OCI-LY1 (cell line): Measurements from ENCODE around the gene PRKG1.
"Not testable (repeated sequence)": the region's sequence is repeated elsewhere in the genome, so short reads cannot be mapped to it uniquely, and the experiment has no call there.

Experiments used
- H2AFZ ChIP-seq: fragments of 200-600 bp; sonication (generic), shearing (Covaris generic); 2 replicates; pipeline ENCODE4 v1.6.0; 2014; ENCODE audit warnings: antibody characterized with exemption, mild to moderate bottlenecking, low read length
- H3F3A ChIP-seq: fragments of 200-600 bp; sonication (generic), shearing (Covaris generic); 2 replicates; pipeline ENCODE4 v1.6.0; 2014; ENCODE audit warnings: mild to moderate bottlenecking, antibody characterized with exemption, low read length, moderate library complexity; ENCODE audit not compliant: insufficient read depth
- H3K27ac ChIP-seq: fragments of 200-600 bp; sonication (generic); 2 replicates; pipeline ENCODE4 v1.5.1; 2014; ENCODE audit warnings: low read length, mixed run types, mild to moderate bottlenecking, low read depth; ENCODE audit not compliant: poor library complexity, severe bottlenecking
- H3K27me3 ChIP-seq: fragments of 200-600 bp; sonication (generic); 2 replicates; pipeline ENCODE4 v1.6.0; 2014; ENCODE audit warnings: antibody characterized with exemption, mild to moderate bottlenecking, low read length, moderate library complexity; ENCODE audit not compliant: insufficient read depth
- H3K36me3 ChIP-seq: fragments of 200-600 bp; sonication (generic); 2 replicates; pipeline ENCODE4 v1.6.1; 2014; ENCODE audit warnings: mild to moderate bottlenecking, antibody characterized with exemption, low read length, moderate library complexity, mixed read lengths; ENCODE audit not compliant: insufficient read depth
- H3K4me1 ChIP-seq: fragments of 200-600 bp; sonication (generic); 2 replicates; pipeline ENCODE4 v1.5.1; 2014; ENCODE audit warnings: mild to moderate bottlenecking, low read length, moderate library complexity; ENCODE audit not compliant: insufficient read depth, severe bottlenecking
- H3K4me2 ChIP-seq: fragments of 200-600 bp; sonication (generic), shearing (Covaris generic); 2 replicates; pipeline ENCODE4 v1.6.1; 2014; ENCODE audit warnings: low read length
- H3K4me3 ChIP-seq: fragments of 200-600 bp; sonication (generic); 2 replicates; pipeline ENCODE4 v1.5.1; 2014; ENCODE audit warnings: low read length, low read depth, mild to moderate bottlenecking, mixed read lengths; ENCODE audit not compliant: poor library complexity, severe bottlenecking
- H3K79me2 ChIP-seq: fragments of 200-600 bp; shearing (Covaris generic); 2 replicates; pipeline ENCODE4 v1.6.1; 2016; ENCODE audit warnings: mixed run types, low read length, mixed read lengths; ENCODE audit not compliant: insufficient read depth
- H3K9ac ChIP-seq: fragments of 200-600 bp; sonication (generic), shearing (Covaris generic); 2 replicates; pipeline ENCODE4 v1.6.1; 2014; ENCODE audit warnings: mild to moderate bottlenecking, low read length, mixed read lengths
- H3K9me2 ChIP-seq: fragments of 200-600 bp; sonication (generic), shearing (Covaris generic); 2 replicates; pipeline ENCODE4 v1.6.1; 2014; ENCODE audit warnings: low read depth, mild to moderate bottlenecking, low read length, mixed read lengths
- H3K9me3 ChIP-seq: fragments of 200-600 bp; shearing (Covaris generic); 2 replicates; pipeline ENCODE4 v1.6.1; 2014; ENCODE audit warnings: low read length, mixed read lengths
- H4K20me1 ChIP-seq: fragments of 200-600 bp; sonication (generic), shearing (Covaris generic); 2 replicates; pipeline ENCODE4 v1.6.0; 2016; ENCODE audit warnings: mild to moderate bottlenecking, low read length; ENCODE audit not compliant: insufficient read depth
- CTCF ChIP-seq: fragments of 200-600 bp; sonication (generic), shearing (Covaris generic); IDR thresholded peaks from 2 replicates; pipeline ENCODE4 v1.5.1; 2017; ENCODE audit warnings: mild to moderate bottlenecking, antibody characterized with exemption, low read length, moderate library complexity, mixed read lengths
- EZH2 ChIP-seq: fragments of 200-600 bp; sonication (generic), shearing (Covaris generic); IDR thresholded peaks from 2 replicates; pipeline ENCODE4 v1.8.0; 2017; ENCODE audit warnings: borderline replicate concordance, mixed run types, mild to moderate bottlenecking, antibody characterized with exemption, low read length, moderate library complexity, mixed read lengths

PRKG1 gene

GRCh38 chr10:52239771-52240170 lies 1165.5 kb downstream of the PRKG1 start:
- Histone ChIP-seq H3K27ac (no peak overlapping the region), H3K4me3 (no peak overlapping the region), H3K36me3 (no peaks in the 10 kb centered on the region), H4K20me1 (no peaks in the 10 kb centered on the region), H3K9me3 (no peaks in the 10 kb centered on the region), H3K9me2 (no peaks in the 10 kb centered on the region), H3K27me3 (no peaks in the 10 kb centered on the region), H3K79me2 (no peaks in the 10 kb centered on the region), H3K4me1 (no peaks in the 10 kb centered on the region), H3K9ac (no peak overlapping the region), H2AFZ (no peak overlapping the region), H3F3A (no peaks in the 10 kb centered on the region), H3K4me2 (no peak overlapping the region)
- no peak for TF ChIP-seq EZH2
- TF ChIP-seq CTCF: no peak

- no peaks in the 10 kb centered on the region for H3K9me3 ChIP-seq
- no peaks in the 10 kb centered on the region for H3F3A ChIP-seq
- no peak overlapping the region for H3K4me2 ChIP-seq
- no peaks in the 10 kb centered on the region for H3K4me1 ChIP-seq
- H3K27ac ChIP-seq: no peak overlapping the region
- no peak overlapping the region for H2AFZ ChIP-seq
- TF ChIP-seq CTCF: no peak
- TF ChIP-seq EZH2: no peak
- H4K20me1 ChIP-seq: no peaks in the 10 kb centered on the region
- H3K36me3 ChIP-seq: no peaks in the 10 kb centered on the region
- no peak overlapping the region for H3K9ac ChIP-seq
- no peaks in the 10 kb centered on the region for H3K9me2 ChIP-seq
- H3K27me3 ChIP-seq: no peaks in the 10 kb centered on the region; the same call in 1 of the 2 replicates
- H3K79me2 ChIP-seq: no peaks in the 10 kb centered on the region
- H3K4me3 ChIP-seq: no peak overlapping the region
Observed at GRCh38 chr10:52245547-52245946, 1171.3 kb downstream of the PRKG1 start.

GRCh38 chr10:52247929-52248328 lies 1173.6 kb downstream of the PRKG1 start:
- H3K4me2 ChIP-seq, H3F3A ChIP-seq, H2AFZ ChIP-seq, H3K4me3 ChIP-seq, H3K36me3 ChIP-seq, H3K27ac ChIP-seq, H3K27me3 ChIP-seq, H3K9me2 ChIP-seq, H3K9ac ChIP-seq, H4K20me1 ChIP-seq, H3K79me2 ChIP-seq, H3K9me3 ChIP-seq, H3K4me1 ChIP-seq: not testable (repeated sequence)

- no peaks in the 10 kb centered on the region for H3K36me3 ChIP-seq
- no peaks in the 10 kb centered on the region for H3K79me2 ChIP-seq
- no peaks in the 10 kb centered on the region; the same call in 1 of the 2 replicates for H3K27me3 ChIP-seq
- H3F3A ChIP-seq: no peaks in the 10 kb centered on the region
- H3K4me3 ChIP-seq: no peak overlapping the region
- H3K9me3 ChIP-seq: no peaks in the 10 kb centered on the region
- no peak overlapping the region for H3K4me2 ChIP-seq
- no peak overlapping the region for H2AFZ ChIP-seq
- H3K4me1 ChIP-seq: no peaks in the 10 kb centered on the region
- no peaks in the 10 kb centered on the region for H3K9me2 ChIP-seq
- TF ChIP-seq CTCF (no peak), EZH2 (no peak)
- H4K20me1 ChIP-seq: no peaks in the 10 kb centered on the region
- no peak overlapping the region for H3K9ac ChIP-seq
- no peak overlapping the region for H3K27ac ChIP-seq
Observed at GRCh38 chr10:52248697-52249306, 1174.5 kb downstream of the PRKG1 start.
